Activated T-cell treated with anti-CD3 and anti-CD28 coated beads, Interleukin-2, amount 50 U/mL, for 24 hours (primary cell): ENCODE data around the gene KIF1C.
"Not testable (repeated sequence)": the region's sequence is repeated elsewhere in the genome, so short reads cannot be mapped to it uniquely, and the experiment has no call there.

ENCODE experiments used
- DNase-seq: peaks from one replicate; pipeline ENCODE4 v3.0.0-alpha.2; 2020
- H3K27ac Mint-ChIP-seq: 2 replicates; pipeline ENCODE4 v1.8.0; 2020; ENCODE audit warnings: mild to moderate bottlenecking, mixed read lengths
- H3K27me3 Mint-ChIP-seq: 2 replicates; pipeline ENCODE4 v1.8.0; 2020; ENCODE audit warnings: mixed read lengths
- H3K36me3 Mint-ChIP-seq: 2 replicates; pipeline ENCODE4 v1.8.0; 2020; ENCODE audit warnings: low read depth, mixed read lengths
- H3K4me1 Mint-ChIP-seq: 2 replicates; pipeline ENCODE4 v1.8.0; 2020; ENCODE audit warnings: low read depth, mixed read lengths
- H3K4me3 Mint-ChIP-seq: 2 replicates; pipeline ENCODE4 v1.8.0; 2020; ENCODE audit warnings: mild to moderate bottlenecking, moderate library complexity, mixed read lengths
- H3K9me3 Mint-ChIP-seq: 2 replicates; pipeline ENCODE4 v1.8.0; 2020; ENCODE audit warnings: mixed read lengths

KIF1C gene

GRCh38 chr17:5075472-5075871 is 77.7 kb downstream of the KIF1C start:
- Mint-ChIP-seq H3K36me3 (peaks cover 21% of the 10 kb centered on the region), H3K4me1 (peaks cover 27% of the 10 kb centered on the region)
- H3K27me3 Mint-ChIP-seq, H3K27ac Mint-ChIP-seq, H3K4me3 Mint-ChIP-seq, H3K9me3 Mint-ChIP-seq, DNase-seq: not testable (repeated sequence)

- peak overlapping the region; percentile 94 for H3K27ac Mint-ChIP-seq
- peaks cover 31% of the 10 kb centered on the region for H3K36me3 Mint-ChIP-seq
- not testable (repeated sequence) for H3K9me3 Mint-ChIP-seq, DNase-seq, H3K27me3 Mint-ChIP-seq
- peaks cover 34% of the 10 kb centered on the region for H3K4me1 Mint-ChIP-seq
- peak overlapping the region; percentile 84 for H3K4me3 Mint-ChIP-seq
Measured at GRCh38 chr17:5077275-5077674, 79.5 kb downstream of the KIF1C start.

GRCh38 chr17:5077781-5078105 is 80.0 kb downstream of the KIF1C start:
- DNase-seq: no peak
- Mint-ChIP-seq H3K27me3 (no peaks in the 10 kb centered on the region), H3K9me3 (peaks cover 9% of the 10 kb centered on the region), H3K36me3 (peaks cover 35% of the 10 kb centered on the region), H3K4me1 (peaks cover 34% of the 10 kb centered on the region), H3K27ac (peak overlapping the region; percentile 94), H3K4me3 (peak overlapping the region; percentile 84)
